ENCODE results near the gene SLC38A10.

The SLC38A10 gene

DNA sequence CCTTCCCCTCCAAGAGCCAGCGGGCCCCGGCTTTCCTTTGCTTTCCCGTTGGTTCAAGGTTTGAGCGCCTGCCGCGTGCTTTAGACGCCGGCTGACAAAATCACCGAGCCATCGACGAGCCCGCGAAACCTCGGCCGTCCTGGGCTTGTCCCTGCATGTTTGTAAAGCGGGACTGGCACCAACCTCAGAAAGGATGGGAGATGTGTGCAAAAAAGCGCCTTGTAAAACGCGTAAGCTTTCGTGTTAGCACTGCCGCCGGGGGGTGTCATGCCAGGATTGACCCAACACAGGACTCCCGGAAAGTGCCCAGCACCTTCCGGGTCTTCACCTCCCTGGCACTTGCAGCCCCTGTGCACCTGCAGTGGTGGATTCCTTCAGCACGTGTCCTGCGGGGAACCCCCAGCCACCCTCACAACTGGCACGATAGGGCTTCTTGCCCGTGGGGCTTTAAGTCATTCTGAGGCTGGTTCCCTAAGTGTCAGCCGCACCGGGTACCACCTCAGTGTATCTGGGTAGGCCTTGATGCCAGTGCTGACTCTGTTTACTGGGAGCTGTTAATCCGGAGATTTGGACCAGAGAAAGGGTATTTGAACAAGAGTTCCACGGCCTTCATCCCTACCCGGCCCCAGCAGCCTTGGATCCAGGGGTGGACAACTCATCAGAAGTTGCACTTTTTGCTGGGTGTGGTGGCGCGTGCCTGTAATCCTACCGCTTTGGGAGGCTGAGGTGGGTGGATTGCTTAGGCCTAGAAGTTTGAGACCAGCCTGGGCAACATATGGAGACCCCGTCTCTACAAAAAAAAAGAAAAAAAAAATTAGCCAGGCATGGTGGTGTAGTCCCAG lies 55.2 kb downstream of the SLC38A10 start:
- DNase-seq (ENCODE audit: low spot score) = peak; percentile 17

DNA sequence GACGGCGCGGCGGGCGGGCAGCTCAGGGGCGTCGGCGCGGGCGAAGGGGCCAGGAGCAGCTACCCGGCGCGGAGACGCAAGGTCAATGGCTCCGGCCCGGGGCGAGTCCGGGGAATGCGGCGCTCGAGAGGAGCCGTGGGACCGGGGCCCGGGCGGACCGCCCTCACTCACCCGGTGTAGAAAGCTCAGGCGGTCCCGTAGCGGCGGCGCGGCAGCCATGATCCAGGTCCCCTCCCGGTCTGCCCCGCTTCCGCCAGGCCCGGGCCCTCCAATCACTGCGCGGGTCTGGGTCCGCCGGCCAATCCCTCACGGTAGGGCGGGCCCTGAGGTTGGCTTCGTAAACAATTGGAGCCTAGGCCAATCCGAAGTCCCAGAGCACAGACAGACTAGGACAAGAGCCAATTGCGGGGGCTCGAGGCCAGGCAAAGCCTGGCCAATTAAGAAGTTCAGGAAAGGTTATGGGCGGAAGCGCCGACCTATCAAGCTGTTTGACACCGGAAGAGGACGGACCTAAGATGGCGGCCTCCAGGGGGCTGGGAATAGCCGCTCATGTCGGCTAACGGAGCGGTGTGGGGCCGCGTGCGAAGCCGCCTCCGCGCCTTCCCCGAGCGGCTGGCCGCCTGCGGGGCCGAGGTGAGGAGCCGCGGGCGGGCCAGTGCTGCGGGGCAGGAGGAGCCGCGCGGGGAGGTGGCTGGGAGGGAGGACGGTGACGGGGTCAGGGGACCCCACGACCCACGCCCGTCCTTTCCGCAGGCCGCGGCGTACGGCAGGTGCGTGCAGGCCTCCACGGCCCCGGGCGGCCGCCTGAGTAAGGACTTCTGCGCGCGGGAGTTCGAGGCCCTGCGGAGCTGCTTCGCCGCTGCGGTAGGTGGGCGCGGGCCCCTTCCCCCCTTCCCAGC lies 56.0 kb downstream of the SLC38A10 start, which contains the start of the genes NDUFAF8 and TEPSIN:
NDUFAF8 (plus strand) TSS at position 504 of the 899 bp plus-strand sequence; CDS start at position 550, 46 bp downstream.
TEPSIN (minus strand) TSS at position 241 of the 899 bp plus-strand sequence; CDS start at position 219, 22 bp downstream.
- DNase-seq (ENCODE audit: low spot score) = peak; percentile 98

DNA sequence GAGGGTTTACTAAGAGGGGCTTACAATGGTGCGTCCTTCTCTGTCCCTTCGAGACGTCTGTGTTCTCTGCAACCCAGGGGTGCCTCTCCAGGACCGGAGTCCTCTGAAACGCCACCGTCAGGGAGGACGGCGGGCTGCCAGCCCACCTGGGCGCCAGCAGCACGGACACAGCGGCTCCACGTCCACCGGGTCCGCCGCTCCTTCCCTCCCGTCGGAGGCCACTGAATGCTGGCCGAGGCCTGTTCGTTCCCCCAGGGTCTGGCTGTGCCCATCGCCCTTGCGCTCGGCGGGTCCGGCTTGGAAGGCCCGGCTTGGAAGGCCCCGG lies 56.7 kb downstream of the SLC38A10 start:
- no peak for DNase-seq (ENCODE audit: low spot score)

DNA sequence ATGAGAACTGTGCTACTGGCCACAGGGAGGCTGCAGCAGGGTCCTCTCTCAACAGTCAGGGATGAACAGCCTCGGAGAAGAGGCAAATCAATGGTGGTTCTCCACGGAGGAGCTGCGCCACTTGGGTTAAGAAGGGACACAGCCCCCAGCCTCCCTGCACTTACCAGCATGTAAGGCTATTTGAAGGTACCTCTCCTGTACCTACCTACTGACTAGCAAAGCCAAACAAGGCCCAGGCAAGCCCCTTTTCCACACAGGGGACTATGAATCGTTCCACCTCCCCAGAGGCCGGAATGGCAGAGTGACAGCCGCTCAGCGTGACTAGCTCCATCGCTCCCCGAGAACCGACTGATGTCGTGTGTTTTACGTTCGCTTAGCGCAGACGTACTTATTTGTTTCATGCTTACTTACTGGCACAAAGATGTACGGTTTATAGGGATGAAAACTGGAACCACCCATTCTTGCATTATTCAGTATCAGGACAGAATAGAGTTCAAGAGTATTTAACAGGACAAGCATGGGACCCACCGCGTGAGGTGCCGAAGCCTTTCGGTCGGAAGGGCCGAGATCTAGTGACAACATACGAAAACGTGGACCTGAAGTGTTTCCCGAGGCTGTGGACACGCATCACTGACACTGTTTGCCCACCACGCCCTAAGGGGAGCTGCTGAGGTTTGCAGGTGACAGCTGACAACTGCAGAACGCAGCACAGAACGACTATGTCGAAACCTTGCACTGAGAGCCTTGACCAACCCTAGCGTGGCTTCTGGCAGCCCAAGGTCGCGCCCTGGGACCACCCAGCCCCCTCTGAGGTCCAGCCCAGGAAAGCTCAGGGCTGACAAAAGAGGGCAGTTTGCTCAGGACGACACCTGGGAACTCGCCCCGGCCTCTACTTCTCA lies 57.3 kb downstream of the SLC38A10 start:
- DNase-seq (ENCODE audit: low spot score) = no peak

DNA sequence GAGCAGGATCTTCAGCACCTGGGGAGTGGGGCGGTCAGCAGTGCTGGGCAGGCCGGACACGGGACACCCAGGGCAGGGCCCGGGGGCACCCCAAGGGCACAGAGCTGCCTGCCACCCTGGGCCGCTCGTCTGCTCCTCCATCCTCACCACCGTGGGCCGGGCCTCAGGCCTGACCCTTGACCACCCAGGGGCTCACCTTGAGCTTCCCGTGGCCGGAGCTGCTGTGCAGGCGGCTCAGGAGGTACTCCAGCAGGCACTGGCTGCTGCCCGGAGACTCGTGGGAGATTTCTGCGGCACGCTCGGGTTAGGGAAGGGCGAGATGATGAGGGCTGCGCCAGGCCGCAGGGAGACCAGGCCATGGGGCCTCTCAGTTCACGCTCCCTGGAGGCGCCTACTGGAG lies 58.3 kb downstream of the SLC38A10 start:
- no peak for DNase-seq (ENCODE audit: low spot score)

DNA sequence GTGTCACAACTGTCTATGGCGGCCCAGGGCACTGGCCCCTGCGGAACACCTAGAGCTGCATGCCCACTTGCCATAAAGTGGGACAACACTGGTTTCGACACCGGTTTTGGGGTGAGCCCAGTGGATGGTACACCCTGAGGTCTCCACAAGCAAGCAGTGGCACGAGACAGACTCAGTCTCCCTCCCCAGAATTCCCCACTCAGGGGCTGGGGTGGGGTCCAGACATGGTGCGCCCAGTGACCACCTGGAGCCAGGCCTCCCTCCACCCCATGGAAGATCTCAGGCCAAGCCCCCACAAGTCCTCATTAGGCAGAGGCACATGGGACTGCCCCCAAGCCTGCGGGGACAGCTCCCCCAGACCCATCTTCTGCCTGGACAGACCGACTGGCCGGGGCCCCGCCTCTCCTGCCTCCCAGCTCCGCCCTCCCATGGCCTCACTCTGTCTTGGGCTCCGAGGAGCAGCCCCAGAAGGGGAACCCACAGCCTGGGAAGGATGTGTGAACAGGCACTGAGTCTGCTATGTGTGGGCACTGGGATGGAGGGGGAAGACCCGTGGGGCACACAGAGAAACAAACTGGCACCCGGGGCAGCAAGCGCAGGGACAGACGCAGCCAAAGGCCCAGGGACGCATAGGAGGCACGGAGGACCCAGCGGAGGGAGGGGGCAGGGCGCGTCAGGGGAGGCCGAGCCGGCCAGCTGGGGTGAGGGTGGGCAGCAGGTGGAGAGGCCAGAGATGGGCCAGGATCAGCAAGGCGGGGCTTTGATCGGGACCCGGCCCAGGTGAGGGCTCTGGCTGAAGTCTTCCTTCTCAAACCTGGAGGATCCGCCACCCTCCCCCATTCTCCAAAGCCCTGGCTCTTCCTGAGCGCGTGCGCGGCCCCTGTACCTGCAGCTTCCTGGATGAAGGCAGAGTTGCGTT lies 59.0 kb downstream of the SLC38A10 start:
- no peak for DNase-seq (ENCODE audit: low spot score)

DNA sequence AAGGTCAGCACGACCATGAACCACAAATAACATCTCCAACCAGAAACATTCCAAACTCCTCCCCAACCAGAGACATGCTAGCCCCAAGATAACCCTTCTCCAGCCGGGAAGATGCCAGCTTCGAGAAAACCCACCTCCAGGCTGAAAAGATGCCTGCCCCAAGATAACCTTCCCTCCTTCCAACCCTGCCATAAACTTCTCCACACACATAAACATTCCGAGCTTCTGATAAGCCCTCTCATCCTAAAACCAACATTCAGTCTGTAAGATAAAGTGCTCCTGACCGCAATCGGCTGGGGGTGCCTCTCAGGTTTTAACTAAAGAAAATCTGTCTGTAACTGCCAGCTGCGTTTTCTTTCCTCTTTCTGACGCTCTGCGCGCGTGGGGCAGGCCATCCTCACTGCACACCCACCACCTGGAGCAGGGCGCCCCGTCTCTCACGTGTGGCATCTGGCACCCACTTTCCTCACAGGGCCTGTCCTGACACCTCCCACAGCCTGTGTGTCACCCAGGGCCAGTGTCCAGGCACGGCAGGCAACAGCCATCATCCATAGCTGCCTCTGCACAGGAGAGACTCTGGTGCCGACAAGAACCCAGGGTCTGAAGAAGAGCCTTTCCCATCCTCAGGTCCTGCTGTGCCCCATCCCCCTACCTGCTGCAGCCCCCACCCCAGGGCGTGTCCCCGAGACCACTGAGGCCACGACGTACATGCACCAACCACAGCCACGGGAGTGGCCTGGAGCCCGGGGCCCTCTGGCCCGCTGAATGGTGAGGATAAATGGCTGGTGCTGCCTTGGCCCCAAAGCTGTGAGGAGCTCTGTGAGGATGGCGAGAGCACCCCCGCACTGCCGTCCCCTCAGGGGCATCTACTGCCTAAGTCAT lies 59.9 kb downstream of the SLC38A10 start:
- no peak for DNase-seq (ENCODE audit: low spot score)

DNA sequence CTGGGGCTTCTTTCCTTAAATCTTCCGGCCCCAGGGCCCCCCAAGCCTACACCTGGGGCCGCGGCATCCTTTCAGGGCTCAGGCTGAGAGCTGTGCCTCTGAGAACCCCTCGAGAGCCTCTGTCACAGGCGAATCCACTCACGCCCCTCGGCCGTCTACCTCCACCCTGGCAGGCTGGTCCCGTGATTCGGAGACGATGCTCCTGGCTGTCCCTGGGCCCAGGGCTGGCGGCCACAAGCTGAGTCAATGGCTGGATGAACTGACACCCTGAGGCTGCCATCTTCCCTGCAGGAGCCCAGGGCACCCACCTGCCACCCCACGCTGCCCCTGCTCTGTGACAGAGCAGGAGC lies 60.6 kb downstream of the SLC38A10 start:
- no peak for DNase-seq (ENCODE audit: low spot score)

DNA sequence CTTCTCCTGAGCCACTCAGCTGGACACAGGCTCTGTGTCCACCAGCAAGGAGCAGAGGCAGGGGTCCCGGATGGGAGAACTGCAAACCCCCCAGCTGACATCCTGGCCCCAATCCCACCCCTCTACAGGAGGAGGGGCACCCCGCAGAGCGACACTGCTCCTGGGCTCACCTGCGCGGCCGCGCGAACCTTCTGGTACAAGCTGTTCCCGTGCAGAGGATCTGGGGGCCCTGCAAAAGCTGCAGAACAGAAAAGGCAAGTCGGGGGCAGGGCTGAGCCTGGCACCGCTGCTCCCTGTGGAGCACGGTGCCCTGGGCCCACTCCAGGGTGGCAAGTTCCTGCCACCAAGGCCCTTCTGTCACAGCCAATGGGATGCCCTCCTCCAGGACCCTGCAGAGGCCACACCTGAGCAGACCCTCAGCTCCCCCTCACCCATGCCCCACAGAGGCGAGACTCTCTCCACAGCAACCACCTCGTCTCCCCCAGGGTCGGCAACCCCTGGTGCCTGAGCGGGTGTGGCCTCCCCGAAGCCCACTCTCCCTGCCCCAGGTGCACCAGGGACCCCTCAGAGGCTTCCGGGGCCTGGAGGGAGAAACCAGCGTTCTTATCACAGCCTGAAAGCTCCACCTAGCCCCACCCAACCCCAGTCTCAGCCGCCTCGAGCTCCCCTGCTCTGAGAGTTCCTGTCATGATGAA lies 61.1 kb downstream of the SLC38A10 start:
- no peak for DNase-seq (ENCODE audit: low spot score)

DNA sequence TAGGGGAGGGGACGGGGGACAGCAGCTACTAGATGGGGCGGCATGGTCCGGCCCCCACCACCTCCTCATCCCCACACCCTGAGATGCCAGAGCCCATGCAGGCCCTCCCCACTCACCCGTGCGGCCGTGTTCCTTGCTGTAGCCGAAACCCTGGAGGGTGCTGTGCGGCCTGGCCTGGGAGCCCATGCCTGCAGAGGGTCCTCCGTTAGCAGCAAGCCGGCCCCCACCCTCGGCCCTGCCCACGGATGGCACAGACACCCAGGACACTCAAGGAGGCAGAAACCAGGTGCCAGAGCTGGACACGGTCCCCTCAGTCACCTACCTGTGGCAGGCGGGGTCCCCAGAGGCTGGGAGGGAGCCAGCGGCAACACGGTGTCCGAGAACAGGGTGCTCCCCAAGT lies 61.8 kb downstream of the SLC38A10 start:
- no peak for DNase-seq (ENCODE audit: low spot score)

DNA sequence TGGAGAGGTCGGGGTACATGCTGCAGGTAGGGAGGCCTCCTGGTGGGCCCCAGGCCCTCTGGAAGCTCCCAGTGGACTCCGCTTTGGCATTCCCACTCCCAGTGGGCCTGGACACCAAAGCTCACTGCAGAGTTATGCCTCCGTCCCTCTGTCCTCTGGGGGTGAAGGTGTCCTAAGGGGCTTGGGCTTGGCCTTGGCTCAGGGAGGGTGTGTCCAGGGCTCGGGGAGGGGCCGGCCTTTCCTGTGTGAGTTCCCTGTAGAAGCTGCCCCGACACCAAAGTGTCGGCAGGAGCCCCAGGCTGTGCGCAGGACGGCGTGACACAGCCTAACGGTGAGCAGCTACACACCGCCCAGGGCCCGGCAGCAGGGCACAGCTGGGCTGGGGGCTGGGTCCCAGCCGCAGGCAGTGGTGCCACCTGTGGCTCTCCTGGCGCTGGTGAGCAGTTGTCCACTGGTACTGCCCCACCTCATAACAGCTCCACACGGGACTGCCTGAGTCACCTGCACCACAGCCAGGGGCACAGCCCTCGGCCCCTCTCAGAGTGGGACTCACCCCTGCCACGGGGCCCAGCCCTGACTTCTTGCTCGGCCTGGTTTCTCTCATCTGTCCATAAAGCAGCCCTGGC lies 62.4 kb downstream of the SLC38A10 start:
- no peak for DNase-seq (ENCODE audit: low spot score)

DNA sequence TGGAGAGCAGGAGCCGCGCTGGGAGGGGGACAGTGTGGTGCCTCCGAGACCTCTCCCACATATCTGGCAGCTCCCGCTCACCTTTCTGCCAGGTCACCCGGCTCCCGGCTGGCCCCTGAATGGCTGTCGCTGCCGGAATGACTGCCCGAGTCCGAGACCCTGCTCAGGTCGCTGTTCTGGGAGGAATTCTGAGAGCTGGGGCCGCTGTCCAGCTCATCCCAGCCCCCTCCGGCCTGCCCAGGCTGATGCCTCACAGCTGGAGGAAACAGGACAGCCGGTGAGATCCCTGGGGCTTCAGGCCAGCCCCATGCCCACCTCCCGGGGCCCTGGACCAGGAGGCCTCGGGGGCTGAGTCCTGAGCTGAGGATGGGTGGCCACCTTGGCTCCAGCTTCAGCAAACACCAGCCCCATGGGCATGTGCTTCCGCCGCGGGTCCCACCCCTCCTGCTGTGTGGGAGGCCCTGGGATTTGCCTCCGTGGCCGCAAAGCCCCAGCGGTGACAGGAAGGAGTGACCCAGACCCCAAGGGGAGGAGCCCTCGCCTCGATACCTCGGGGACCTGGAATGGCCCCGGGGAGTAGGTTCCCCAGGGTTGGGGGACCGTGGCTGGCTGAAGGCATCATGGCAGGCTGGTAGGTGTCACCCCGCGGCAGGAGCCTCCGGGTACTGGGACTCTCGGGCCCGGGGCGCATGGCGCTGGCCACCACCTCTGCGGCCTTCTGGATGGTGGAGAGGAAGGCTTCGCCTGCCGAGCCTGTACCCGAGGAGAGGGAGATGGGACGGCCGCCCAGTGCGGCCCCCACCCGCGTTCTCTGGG lies 63.1 kb downstream of the SLC38A10 start:
- DNase-seq (ENCODE audit: low spot score) = no peak

DNA sequence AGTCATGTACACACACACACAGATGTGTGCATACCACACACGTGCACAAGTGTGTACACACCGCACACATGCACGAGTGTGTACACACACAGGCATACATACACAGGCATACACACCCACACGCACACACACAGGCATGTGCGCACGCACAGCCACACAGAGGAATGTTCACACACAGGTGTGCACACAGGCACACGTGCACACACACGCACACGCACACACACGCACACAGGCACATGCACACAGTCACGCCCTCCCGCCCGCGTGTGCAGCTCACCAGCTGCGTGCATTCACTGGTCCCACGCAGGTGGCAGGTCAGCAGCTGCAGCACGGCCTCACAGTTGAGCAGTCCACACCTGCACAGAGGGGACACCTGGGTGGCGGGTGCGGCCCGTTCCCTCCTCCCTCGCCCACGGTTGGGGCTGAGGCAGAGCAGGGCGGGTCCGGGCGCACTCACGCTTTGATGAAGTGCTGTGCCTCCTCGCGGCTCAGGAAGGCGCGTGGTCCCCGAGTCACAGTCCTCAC lies 63.9 kb downstream of the SLC38A10 start:
- no peak for DNase-seq (ENCODE audit: low spot score)

DNA sequence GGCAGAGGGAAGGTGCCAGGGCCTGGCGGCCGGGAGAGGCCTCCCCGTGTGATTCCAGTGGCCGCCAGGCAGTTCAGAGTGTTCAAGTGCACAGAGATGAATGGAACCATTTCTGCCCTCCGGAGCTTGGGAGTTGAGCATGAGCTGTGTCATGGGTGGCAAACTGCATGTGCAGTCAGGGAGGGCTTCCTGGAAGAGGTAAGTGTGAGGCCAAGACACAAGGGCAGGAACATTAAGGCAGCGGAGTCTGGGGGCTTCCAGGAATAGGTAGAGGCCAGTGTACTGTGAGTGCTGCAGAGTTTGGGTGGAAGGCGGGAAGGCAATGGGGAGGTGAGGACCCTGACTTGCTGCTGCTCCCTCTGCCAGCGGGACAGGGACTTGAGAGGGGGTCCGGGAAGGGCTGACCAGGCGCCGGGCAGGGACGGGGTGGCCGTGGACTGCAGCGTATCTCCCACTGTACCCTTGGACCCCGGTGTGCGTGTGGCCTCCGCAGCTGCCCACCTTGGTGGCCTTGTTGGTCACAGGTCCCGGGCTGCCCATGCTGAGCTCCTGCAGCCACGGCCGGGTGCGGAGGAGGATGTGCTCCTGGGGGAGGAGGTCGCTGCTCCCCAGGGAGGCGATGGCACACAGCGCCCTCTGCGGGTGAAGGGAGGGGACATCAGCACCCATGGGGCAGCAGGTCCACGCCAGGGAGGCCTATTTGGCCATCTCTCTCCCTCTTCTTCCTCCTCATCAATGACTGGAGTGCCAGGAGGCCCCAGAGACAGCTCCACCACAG lies 64.9 kb downstream of the SLC38A10 start:
- no peak for DNase-seq (ENCODE audit: low spot score)

DNA sequence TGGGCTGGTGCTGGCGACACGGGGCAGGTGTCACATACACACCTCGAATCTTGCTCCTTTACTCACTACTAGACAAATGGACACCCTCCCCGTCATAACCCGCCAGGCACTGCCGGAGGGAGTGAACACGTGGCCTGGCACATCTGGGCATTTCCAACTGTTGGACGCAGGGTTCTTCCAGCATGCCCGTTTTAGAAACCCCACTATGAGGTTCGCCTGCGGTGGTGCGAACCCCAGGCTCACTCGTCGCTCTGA lies 65.5 kb downstream of the SLC38A10 start:
- DNase-seq (ENCODE audit: low spot score) = no peak

DNA sequence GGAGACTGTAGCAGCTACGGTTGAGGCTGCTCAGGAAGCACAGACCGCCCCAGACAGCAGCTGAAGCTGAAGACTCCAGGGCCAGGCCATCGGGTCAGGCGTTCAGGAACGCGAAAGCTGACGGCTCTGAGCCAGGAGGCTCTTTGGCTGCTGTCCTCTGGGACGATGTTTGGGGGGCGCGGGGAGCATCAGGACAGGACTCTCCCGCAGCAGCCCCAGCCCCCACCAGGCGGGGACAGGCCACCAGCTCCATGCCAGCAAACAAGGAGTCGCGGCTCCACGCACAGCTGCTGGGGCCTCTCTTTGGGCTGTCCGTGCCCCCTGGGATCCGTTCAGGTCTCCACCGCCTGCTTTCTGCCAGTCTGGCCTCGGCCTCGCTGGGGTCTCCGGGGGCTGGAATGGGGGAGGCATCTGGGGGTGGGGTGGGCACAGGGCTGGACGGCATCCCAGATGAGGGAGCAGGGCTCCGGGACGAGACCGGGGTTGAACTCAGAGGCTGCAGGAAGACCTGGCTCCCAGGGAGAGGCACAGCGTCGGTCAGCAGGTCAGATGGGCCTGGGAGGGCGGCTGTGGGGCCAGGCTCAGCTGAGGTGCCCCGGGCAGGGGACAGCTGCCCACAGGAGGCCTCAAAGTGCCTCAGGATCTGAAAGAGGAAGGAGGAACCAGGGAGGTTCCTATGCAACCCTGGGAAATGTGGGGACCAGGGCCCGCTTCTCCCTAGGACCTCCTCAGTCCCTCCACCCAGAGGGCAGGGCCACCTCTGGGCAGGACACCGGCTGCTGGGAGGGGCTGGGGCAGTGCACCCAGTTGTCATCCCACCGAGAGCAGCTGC lies 66.1 kb downstream of the SLC38A10 start:
- no peak for DNase-seq (ENCODE audit: low spot score)

All from COLO829 (cell line).